Astrocyte of the cerebellum (primary cell): ENCODE data around the gene EML1.

Experiments used
- DNase-seq: peaks from one replicate; pipeline ENCODE4 v3.0.0-alpha.2; 2011; ENCODE audit warnings: low read depth
- H3K4me3 ChIP-seq: 2 replicates; pipeline ENCODE4 v1.5.1; 2011; ENCODE audit warnings: mild to moderate bottlenecking, low read depth, low read length, moderate library complexity
- CTCF ChIP-seq: IDR thresholded peaks from 2 replicates; pipeline ENCODE4 v1.5.1; 2012; ENCODE audit warnings: low read length, low read depth, moderate library complexity, mild to moderate bottlenecking; ENCODE audit errors: missing control alignments
- in situ Hi-C: cut with HindIII; loops from 2 replicates; pipeline ENCODE4 v1.10.0; 2017; ENCODE audit warnings: low sequenced_read_pairs

Gene EML1

DNA sequence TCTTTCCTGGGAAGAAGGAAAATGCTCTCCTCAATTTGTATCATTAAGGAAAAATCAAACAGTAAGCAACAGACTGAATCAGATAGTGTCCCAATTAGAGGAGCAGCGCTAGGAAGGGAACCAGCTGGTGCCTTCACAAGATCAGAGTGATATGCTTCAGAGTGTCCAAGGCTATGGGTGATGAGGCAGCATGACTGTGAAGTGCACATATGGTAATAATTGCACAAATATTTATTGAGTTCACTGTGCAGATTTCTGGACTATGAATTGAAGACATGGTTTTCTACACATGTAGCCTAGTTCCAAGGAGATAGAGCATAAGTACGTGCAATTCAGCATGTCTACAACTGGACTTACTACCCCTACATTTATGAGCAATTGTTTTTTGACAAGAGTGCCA, 193.2 kb downstream of the EML1 start:
- DNase-seq: no peak
- no peak overlapping the region for H3K4me3 ChIP-seq
- no peak for TF ChIP-seq CTCF
- in situ Hi-C loops: no loop called here

GRCh38 chr14:99989032-99989431, 195.8 kb downstream of the EML1 start:
- no peak for TF ChIP-seq CTCF
- no peak for DNase-seq
- in situ Hi-C loops: no loop called here
- no peak overlapping the region for H3K4me3 ChIP-seq

- in situ Hi-C loops: no loop called here
- no peak overlapping the region for H3K4me3 ChIP-seq
- DNase-seq: no peak
- TF ChIP-seq CTCF: no peak
Observed at GRCh38 chr14:99990268-99991170, 197.3 kb downstream of the EML1 start.

GRCh38 chr14:99991331-99991730, 198.1 kb downstream of the EML1 start:
- TF ChIP-seq CTCF: no peak
- no peak overlapping the region for H3K4me3 ChIP-seq
- in situ Hi-C loops: no loop called here
- DNase-seq: no peak
